Measurements from ENCODE around the gene MYL6.

The MYL6 gene

DNA sequence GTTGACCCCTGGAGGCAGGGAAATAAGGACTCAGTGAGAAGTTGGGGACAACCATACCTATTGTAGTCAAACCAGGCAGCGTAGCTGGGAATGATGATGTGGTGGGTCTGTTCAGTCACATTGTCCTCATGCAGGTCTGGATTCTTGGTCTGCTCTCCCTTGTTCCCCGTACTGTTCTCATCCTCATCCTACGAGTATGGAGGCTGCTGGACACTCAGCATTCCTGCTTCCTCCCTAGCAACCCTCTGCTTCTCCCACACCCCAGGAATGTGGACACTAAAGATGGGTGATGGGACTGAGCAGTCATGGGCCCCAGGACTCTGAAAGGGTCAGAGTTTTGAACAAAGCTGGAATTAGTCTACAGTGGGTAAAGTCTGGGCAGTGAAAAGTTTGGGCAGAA lies 20.2 kb downstream of the MYL6 start:
- TF ChIP-seq RAD21 (IDR thresholded peaks at IDR 0.05; ENCODE audit: low read depth) (no peak), CREB1 (IDR thresholded peaks at IDR 0.05; ENCODE audit: low read depth) (no peak), REST (IDR thresholded peaks at IDR 0.05; ENCODE audit: low read depth) (no peak), YY1 (IDR thresholded peaks at IDR 0.05; ENCODE audit: low read depth) (no peak)
- TF ChIP-seq, protein P1, sequence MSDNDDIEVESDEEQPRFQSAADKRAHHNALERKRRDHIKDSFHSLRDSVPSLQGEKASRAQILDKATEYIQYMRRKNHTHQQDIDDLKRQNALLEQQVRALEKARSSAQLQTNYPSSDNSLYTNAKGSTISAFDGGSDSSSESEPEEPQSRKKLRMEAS (IDR thresholded peaks at IDR 0.05), result no peak

GRCh38 chr12:56186957-56187356 lies 28.8 kb downstream of the MYL6 start:
- no peak for TF ChIP-seq CREB1 (IDR thresholded peaks at IDR 0.05; ENCODE audit: low read depth)

DNA sequence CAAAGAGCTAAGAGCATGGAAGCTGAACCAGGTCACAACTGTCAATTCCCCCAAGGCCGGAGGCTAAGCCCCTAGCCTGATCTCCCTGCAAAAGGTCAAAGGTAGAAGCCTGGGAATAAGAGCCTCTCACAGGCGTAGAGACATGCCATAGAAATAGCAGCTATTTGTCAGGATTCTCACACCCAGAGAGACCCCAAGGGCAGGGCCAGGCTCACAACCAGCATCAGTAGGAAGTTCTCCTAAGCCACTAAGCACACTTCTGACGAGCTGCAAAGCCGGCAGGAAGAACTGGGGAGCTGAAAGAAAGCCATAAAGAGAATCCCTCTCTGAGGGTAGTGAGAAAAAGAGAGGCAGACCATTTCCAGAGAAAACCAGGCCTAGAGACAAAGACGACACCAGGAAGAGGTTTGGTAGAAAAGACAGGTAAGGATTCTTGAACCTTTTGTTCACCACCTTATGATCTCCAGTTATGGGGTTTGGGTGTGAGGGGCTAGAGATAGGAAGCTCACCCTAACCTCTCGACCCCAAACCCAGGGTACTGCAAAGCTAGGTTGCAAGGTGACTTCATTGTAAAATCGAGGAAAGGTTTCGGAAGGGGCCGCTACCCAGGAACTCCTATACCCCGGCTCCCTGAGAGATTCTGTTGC lies 30.1 kb downstream of the MYL6 start:
- TF ChIP-seq EGR1 (IDR thresholded peaks at IDR 0.05), result no peak
- TF ChIP-seq CEBPB (IDR thresholded peaks at IDR 0.05), result no peak
- TF ChIP-seq TAF1 (IDR thresholded peaks at IDR 0.05; ENCODE audit: low read depth), result no peak; the same call in 1 of the 2 replicates
- no peak for TF ChIP-seq YY1 (IDR thresholded peaks at IDR 0.05; ENCODE audit: low read depth)
- no peak for TF ChIP-seq TEAD4 (IDR thresholded peaks at IDR 0.05)
- no peak for TF ChIP-seq REST (IDR thresholded peaks at IDR 0.05; ENCODE audit: low read depth)
- no peak for TF ChIP-seq EP300 (IDR thresholded peaks at IDR 0.05; ENCODE audit: borderline replicate concordance)
- TF ChIP-seq, protein P1 (IDR thresholded peaks at IDR 0.05), result no peak
- no peak for TF ChIP-seq CREB1 (IDR thresholded peaks at IDR 0.05; ENCODE audit: low read depth)
- no peak for TF ChIP-seq FOXM1 (IDR thresholded peaks at IDR 0.05; ENCODE audit: borderline replicate concordance, low read depth)
- no peak for TF ChIP-seq RAD21 (IDR thresholded peaks at IDR 0.05; ENCODE audit: low read depth)
- TF ChIP-seq, protein P2, sequence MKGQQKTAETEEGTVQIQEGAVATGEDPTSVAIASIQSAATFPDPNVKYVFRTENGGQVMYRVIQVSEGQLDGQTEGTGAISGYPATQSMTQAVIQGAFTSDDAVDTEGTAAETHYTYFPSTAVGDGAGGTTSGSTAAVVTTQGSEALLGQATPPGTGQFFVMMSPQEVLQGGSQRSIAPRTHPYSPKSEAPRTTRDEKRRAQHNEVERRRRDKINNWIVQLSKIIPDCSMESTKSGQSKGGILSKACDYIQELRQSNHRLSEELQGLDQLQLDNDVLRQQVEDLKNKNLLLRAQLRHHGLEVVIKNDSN (IDR thresholded peaks at IDR 0.05), result no peak

GRCh38 chr12:56188778-56189098 lies 30.6 kb downstream of the MYL6 start:
- TF ChIP-seq, protein P1 (IDR thresholded peaks at IDR 0.05), result no peak
- no peak for TF ChIP-seq RAD21 (IDR thresholded peaks at IDR 0.05; ENCODE audit: low read depth)
- no peak for TF ChIP-seq EGR1 (IDR thresholded peaks at IDR 0.05)
- TF ChIP-seq TEAD4 (IDR thresholded peaks at IDR 0.05), result no peak
- TF ChIP-seq NFIC (IDR thresholded peaks at IDR 0.05), result no peak
- 0 out of 2 replicates have a peak, but pooled peaks have one; percentile 13 for TF ChIP-seq TCF12 (IDR thresholded peaks at IDR 0.05; ENCODE audit: low read depth)
- no peak for TF ChIP-seq CREB1 (IDR thresholded peaks at IDR 0.05; ENCODE audit: low read depth)
- no peak for TF ChIP-seq FOXM1 (IDR thresholded peaks at IDR 0.05; ENCODE audit: borderline replicate concordance, low read depth)

DNA sequence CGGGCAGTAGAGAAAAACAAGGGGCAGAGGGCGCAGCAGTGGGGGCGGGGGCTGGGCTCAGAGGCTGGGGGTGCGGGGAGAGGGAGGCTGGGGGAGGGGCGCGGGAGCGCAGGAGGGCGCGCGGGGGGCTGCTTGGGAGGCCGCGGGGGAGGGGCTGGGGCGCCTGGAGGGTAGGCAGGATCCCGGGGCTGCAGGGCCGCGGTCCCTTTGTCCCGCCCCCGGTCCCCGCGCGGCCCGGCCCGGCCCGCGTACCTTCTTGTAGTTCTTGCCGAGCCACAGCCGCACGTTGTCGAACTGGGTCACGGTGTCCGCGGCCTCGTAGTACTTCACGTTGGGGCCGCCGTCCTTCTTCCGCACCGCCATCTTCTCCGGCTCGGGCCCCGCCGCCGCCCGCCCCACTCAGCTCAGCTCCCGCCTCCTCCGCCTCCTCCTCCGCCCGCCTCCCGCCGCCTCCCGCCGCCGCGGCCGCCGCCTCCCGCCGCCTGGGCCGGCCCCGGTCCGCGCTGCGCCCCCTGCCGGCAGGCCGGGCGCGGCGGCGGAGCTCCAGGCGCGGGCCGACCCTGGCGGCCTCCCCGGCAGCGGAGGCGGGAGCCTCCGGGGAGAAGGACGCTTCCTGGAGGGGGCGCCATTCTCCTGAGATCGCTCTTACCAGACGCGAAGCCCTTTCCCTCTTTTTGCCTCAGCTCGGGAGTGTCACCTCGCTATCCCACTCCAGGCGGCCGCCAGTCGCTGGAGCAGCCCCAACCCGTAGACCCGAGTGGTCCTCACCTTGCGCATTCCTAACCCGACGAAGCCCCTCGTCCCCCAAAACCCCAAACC lies 31.1 kb downstream of the MYL6 start, which contains the start of gene SMARCC2:
SMARCC2 (minus strand) TSS at position 385 of the 819 bp plus-strand sequence; CDS start at position 363, 22 bp downstream.
- TF ChIP-seq EGR1 (IDR thresholded peaks at IDR 0.05), result 0 out of 2 replicates have a peak, but pooled peaks have one; percentile 35
- TF ChIP-seq ZBTB7A (IDR thresholded peaks at IDR 0.05; ENCODE audit: low read depth), result peak; percentile 43; the same call in 1 of the 2 replicates
- TF ChIP-seq RAD21 (IDR thresholded peaks at IDR 0.05; ENCODE audit: low read depth), result peak; percentile 47
- TF ChIP-seq YY1 (IDR thresholded peaks at IDR 0.05; ENCODE audit: low read depth), result peak; percentile 88
- TF ChIP-seq REST (IDR thresholded peaks at IDR 0.05; ENCODE audit: low read depth), result no peak
- TF ChIP-seq TAF1 (IDR thresholded peaks at IDR 0.05; ENCODE audit: low read depth), result peak; percentile 64; the same call in 1 of the 2 replicates
- TF ChIP-seq, protein P2 (IDR thresholded peaks at IDR 0.05), result no peak
- TF ChIP-seq EP300 (IDR thresholded peaks at IDR 0.05; ENCODE audit: borderline replicate concordance), result peak; percentile 20; the same call in 1 of the 2 replicates
- no peak for TF ChIP-seq TEAD4 (IDR thresholded peaks at IDR 0.05)

Measured in Ishikawa (cell line).